HEK293 (cell line): ENCODE measurements around the gene RFTN1.

Experiments used
- CTCF ChIA-PET: fragments of 350-600 bp; formaldehyde crosslinking; extraction: SDS; loops from one replicate; lab custom pipeline; 2021; ENCODE audit warnings: antibody characterized with exemption; lab: Yijun Ruan, JAX
- POLR2A ChIA-PET: fragments of 300-600 bp; formaldehyde crosslinking; extraction: SDS; loops from one replicate; lab custom pipeline; 2020; ENCODE audit warnings: antibody characterized with exemption, inconsistent platforms; lab: Yijun Ruan, JAX
- H3K27ac ChIP-seq: fragments of 200-500 bp; sonication (Bioruptor generic); 2 replicates; pipeline ENCODE4 v1.5.1; 2014; ENCODE audit warnings: low read depth, low read length, control low read depth, inconsistent platforms; ENCODE audit errors: extremely low read depth
- H3K36me3 ChIP-seq, 2 experiments: fragments of 200-500 bp in 1 of 2; sonication (Bioruptor generic) in 1 of 2; 1 replicate in 1 of 2; 2 replicates in 1 of 2; pipeline ENCODE4 v1.5.1; 2014 to 2017; ENCODE audit warnings: inconsistent platforms in 2 of 2, low read length in 2 of 2; ENCODE audit not compliant: control insufficient read depth in 2 of 2, insufficient read depth in 1 of 2
- H3K4me1 ChIP-seq: fragments of 200-500 bp; sonication (Bioruptor generic); 2 replicates; pipeline ENCODE4 v1.5.1; 2014; ENCODE audit warnings: mild to moderate bottlenecking, low read length, inconsistent platforms; ENCODE audit not compliant: control insufficient read depth, insufficient read depth
- H3K4me3 ChIP-seq: 2 replicates; pipeline ENCODE4 v1.5.1; 2011; ENCODE audit warnings: low read depth, mild to moderate bottlenecking, control low read depth, low read length, moderate library complexity
- H3K9me3 ChIP-seq: fragments of 200-500 bp; sonication (Bioruptor generic); 2 replicates; pipeline ENCODE4 v1.5.1; 2014; ENCODE audit warnings: low read depth, low read length, inconsistent platforms; ENCODE audit not compliant: control insufficient read depth, insufficient read depth
- PRDM1 ChIP-seq: fragments of 450-650 bp; formaldehyde crosslinking; IDR thresholded peaks from 2 replicates; pipeline ENCODE4; 2016; ENCODE audit warnings: missing biosample characterization, missing genetic modification characterization
- ZNF175 ChIP-seq: fragments of 450-650 bp; formaldehyde crosslinking; IDR thresholded peaks from 2 replicates; pipeline ENCODE4 v1.5.1; 2016; ENCODE audit warnings: missing biosample characterization, missing genetic modification characterization
- ZNF266 ChIP-seq: fragments of 450-650 bp; formaldehyde crosslinking; IDR thresholded peaks from 2 replicates; pipeline ENCODE4 v1.5.1; 2016; ENCODE audit warnings: missing biosample characterization, missing genetic modification characterization, low read depth
- ZNF350 ChIP-seq: fragments of 450-650 bp; formaldehyde crosslinking; IDR thresholded peaks from 2 replicates; pipeline ENCODE4 v1.5.0; 2017; ENCODE audit warnings: missing biosample characterization, mild to moderate bottlenecking, missing genetic modification characterization
- ZNF664 ChIP-seq: fragments of 450-650 bp; formaldehyde crosslinking; IDR thresholded peaks from 2 replicates; pipeline ENCODE4 v1.5.1; 2016; ENCODE audit warnings: missing biosample characterization, missing genetic modification characterization
- ZNF670 ChIP-seq: fragments of 450-650 bp; formaldehyde crosslinking; IDR thresholded peaks from 2 replicates; pipeline ENCODE4 v1.5.1; 2016; ENCODE audit warnings: missing biosample characterization, missing genetic modification characterization, low read depth
- ZNF707 ChIP-seq: fragments of 450-650 bp; formaldehyde crosslinking; IDR thresholded peaks from 2 replicates; pipeline ENCODE4 v1.5.1; 2016; ENCODE audit warnings: missing biosample characterization, missing genetic modification characterization
- TF ChIP-seq, protein P1 (sequence below): fragments of 450-650 bp; formaldehyde crosslinking; IDR thresholded peaks from 2 replicates; pipeline ENCODE4 v1.5.1; 2016; ENCODE audit warnings: missing biosample characterization, missing genetic modification characterization
- TF ChIP-seq, protein P2 (sequence below): fragments of 450-650 bp; formaldehyde crosslinking; IDR thresholded peaks from 2 replicates; pipeline ENCODE4 v1.5.1; 2016; ENCODE audit warnings: missing biosample characterization, missing genetic modification characterization
- TF ChIP-seq, protein P3 (sequence below): fragments of 450-650 bp; formaldehyde crosslinking; IDR thresholded peaks from 2 replicates; pipeline ENCODE4 v1.5.1; 2016; ENCODE audit warnings: missing biosample characterization, missing genetic modification characterization

RFTN1 gene

DNA sequence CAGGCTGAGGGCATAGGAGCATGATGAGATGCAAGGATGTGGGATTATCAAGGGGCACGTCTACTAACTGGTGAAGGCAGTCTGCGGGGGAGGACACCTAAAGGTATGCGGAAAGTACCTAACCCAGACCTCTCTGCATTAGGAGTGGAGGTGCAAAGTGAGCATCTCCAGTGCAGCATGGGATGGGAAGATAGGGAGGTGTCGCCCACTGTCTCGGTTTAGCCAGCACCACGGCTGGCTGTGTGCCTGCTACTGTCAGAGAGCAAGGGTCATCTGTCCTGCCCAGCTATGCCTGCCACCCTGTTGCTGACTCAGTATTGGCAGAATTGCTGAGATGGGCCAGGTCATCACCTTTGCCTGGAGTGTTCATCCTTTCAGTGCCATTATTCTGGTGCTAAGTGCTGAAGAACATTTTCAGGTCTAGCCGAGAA lies 208.4 kb downstream of the RFTN1 start:
- Histone ChIP-seq H3K27ac (no peak overlapping the region), H3K9me3 (no peaks in the 10 kb centered on the region), H3K4me3 (no peak overlapping the region), H3K4me1 (no peaks in the 10 kb centered on the region), H3K36me3 (peaks cover 0 to 56% of the 10 kb centered on the region in 2 experiments; a peak in 1 of 3 replicates)
- ChIA-PET POLR2A (no interaction called here), CTCF (interaction anchor here (1.0 to 1.2 kb wide), 3 partner anchors 12 to 15 kb away, joined by 3 to 5 read pairs (median 3); no protein-coding TSS in a partner anchor)
- TF ChIP-seq ZNF350 (tag by site-specific recombination), result no peak
- no peak for TF ChIP-seq ZNF175
- TF ChIP-seq, protein P1, sequence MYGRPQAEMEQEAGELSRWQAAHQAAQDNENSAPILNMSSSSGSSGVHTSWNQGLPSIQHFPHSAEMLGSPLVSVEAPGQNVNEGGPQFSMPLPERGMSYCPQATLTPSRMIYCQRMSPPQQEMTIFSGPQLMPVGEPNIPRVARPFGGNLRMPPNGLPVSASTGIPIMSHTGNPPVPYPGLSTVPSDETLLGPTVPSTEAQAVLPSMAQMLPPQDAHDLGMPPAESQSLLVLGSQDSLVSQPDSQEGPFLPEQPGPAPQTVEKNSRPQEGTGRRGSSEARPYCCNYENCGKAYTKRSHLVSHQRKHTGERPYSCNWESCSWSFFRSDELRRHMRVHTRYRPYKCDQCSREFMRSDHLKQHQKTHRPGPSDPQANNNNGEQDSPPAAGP (tag by site-specific recombination), result no peak
- TF ChIP-seq ZNF707 (tag by site-specific recombination), result no peak

DNA sequence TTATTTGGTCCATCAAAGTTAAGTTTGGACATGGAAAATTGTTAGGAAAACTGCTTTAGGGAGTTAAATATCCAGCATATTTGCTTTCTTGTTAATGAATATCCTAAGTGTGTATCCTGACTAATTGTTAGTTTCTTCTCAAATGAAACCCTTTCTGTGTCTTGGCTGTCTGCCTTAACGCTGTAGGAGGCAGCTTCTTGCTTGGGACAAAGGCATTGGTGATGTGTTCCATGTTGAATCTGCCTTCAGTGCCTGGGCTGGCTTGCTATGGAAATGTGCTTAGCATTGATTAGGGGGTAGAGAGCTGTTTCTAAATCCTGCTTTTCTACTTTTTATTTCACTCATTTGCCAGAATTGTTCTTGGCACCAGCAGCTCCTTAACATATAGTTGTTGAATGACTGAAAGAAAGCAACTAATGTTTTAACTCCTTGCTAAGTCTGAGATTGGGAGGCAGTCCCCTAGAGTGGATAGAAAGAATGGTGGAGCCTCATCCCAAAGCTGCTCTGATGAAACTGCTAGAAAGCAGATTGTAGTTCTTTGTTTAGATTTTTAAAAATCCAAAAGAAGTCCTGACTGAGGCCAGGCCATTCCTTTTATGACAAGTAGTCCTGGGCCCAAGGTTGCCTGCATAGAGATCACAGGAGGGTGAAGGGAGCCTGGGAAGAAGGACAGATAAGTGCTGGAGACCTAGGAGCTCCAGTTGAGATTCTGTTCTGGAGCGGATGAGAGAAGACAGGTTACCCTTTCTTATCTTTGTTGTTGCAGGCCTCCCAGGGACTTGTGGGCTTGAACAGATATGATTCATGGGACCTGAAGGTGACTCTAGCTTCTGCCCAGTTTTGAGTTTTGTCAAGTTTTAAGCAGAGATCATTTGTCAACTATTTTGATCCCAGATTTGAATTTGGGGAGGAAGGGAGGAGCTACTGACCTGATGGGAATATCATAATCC lies 209.2 kb downstream of the RFTN1 start:
- TF ChIP-seq, protein P2, sequence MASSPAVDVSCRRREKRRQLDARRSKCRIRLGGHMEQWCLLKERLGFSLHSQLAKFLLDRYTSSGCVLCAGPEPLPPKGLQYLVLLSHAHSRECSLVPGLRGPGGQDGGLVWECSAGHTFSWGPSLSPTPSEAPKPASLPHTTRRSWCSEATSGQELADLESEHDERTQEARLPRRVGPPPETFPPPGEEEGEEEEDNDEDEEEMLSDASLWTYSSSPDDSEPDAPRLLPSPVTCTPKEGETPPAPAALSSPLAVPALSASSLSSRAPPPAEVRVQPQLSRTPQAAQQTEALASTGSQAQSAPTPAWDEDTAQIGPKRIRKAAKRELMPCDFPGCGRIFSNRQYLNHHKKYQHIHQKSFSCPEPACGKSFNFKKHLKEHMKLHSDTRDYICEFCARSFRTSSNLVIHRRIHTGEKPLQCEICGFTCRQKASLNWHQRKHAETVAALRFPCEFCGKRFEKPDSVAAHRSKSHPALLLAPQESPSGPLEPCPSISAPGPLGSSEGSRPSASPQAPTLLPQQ (tag by site-specific recombination), result no peak
- ChIA-PET CTCF (interaction anchor here (0.6 to 1.6 kb wide), 7 partner anchors 13 to 274 kb away, joined by 3 to 8 read pairs (median 3); no protein-coding TSS in a partner anchor), POLR2A (no interaction called here)
- H3K36me3 ChIP-seq, result peaks cover 0 to 56% of the 10 kb centered on the region in 2 experiments; a peak in 1 of 3 replicates
- H3K9me3 ChIP-seq, result no peaks in the 10 kb centered on the region
- no peak overlapping the region for H3K4me3 ChIP-seq
- no peaks in the 10 kb centered on the region for H3K4me1 ChIP-seq
- H3K27ac ChIP-seq, result no peak overlapping the region

DNA sequence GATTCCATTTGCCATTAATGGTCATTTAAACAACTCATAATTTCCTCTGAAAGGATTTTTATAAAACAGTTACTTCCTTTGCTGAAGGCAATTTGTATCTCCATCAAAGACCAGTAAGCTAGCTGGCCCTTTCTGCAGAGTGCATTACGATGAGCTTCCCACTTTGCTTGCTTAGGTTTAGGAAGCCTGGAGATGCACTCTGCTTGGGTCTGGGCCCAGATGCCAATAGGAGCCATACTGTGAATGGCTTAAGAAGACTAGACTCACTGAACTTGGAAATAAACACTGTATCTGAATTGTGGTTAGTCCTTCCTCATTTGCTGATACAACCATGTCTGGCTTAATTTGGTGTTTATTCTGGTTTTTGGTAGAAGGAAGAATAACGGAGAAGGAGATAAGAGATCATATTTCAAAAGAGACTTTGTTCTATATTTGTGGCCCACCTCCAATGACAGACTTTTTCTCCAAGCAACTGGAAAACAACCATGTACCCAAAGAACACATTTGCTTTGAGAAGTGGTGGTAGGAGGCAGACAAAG lies 210.4 kb downstream of the RFTN1 start:
- Histone ChIP-seq H3K27ac (no peak overlapping the region), H3K4me1 (no peaks in the 10 kb centered on the region), H3K9me3 (no peaks in the 10 kb centered on the region), H3K36me3 (peaks cover 0 to 61% of the 10 kb centered on the region in 2 experiments; a peak in 1 of 3 replicates), H3K4me3 (no peak overlapping the region)
- TF ChIP-seq ZNF266, result no peak
- no peak for TF ChIP-seq ZNF670
- TF ChIP-seq, protein P3, sequence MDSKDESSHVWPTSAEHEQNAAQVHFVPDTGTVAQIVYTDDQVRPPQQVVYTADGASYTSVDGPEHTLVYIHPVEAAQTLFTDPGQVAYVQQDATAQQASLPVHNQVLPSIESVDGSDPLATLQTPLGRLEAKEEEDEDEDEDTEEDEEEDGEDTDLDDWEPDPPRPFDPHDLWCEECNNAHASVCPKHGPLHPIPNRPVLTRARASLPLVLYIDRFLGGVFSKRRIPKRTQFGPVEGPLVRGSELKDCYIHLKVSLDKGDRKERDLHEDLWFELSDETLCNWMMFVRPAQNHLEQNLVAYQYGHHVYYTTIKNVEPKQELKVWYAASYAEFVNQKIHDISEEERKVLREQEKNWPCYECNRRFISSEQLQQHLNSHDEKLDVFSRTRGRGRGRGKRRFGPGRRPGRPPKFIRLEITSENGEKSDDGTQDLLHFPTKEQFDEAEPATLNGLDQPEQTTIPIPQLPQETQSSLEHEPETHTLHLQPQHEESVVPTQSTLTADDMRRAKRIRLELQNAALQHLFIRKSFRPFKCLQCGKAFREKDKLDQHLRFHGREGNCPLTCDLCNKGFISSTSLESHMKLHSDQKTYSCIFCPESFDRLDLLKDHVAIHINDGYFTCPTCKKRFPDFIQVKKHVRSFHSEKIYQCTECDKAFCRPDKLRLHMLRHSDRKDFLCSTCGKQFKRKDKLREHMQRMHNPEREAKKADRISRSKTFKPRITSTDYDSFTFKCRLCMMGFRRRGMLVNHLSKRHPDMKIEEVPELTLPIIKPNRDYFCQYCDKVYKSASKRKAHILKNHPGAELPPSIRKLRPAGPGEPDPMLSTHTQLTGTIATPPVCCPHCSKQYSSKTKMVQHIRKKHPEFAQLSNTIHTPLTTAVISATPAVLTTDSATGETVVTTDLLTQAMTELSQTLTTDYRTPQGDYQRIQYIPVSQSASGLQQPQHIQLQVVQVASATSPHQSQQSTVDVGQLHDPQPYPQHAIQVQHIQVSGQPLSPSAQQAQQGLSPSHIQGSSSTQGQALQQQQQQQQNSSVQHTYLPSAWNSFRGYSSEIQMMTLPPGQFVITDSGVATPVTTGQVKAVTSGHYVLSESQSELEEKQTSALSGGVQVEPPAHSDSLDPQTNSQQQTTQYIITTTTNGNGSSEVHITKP (tag by site-specific recombination), result no peak
- TF ChIP-seq PRDM1 (tag by site-specific recombination), result no peak
- TF ChIP-seq ZNF664 (tag by site-specific recombination), result no peak
- ChIA-PET CTCF (interaction anchor here (0.6 to 1.6 kb wide), 4 partner anchors 13 to 275 kb away, joined by 3 to 8 read pairs (median 4); no protein-coding TSS in a partner anchor), POLR2A (no interaction called here)
